GOT3 (cell line): ENCODE data around the gene TRIM49D1.
"Not testable (repeated sequence)": the region's sequence is repeated elsewhere in the genome, so short reads cannot be mapped to it uniquely, and the experiment has no call there.

Source experiments
- DNase-seq: peaks from one replicate; lab custom pipeline; 2025; ENCODE audit warnings: mixed read lengths; lab: John Stamatoyannopoulos, UW

TRIM49D1 gene, protein sequence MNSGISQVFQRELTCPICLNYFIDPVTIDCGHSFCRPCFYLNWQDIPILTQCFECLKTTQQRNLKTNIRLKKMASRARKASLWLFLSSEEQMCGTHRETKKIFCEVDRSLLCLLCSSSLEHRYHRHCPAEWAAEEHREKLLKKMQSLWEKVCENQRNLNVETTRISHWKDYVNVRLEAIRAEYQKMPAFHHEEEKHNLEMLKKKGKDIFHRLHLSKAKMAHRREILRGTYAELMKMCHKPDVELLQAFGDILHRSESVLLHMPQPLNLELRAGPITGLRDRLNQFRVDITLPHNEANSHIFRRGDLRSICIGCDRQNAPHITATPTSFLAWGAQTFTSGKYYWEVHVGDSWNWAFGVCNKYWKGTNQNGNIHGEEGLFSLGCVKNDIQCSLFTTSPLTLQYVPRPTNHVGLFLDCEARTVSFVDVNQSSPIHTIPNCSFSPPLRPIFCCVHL

GRCh38 chr11:89922195-89922660, at the start of gene TRIM49D1:
Gene TRIM49D1, minus strand, starts transcription at chr11:89922245. Its CDS starts 4,535 bp downstream, at chr11:89917710.
- DNase-seq = no peak

GRCh38 chr11:89965737-89966136, 43.7 kb upstream of the TRIM49D1 start, which contains the start of gene TRIM64:
Gene TRIM64, plus strand, starts transcription at chr11:89966037. Its CDS starts 2,467 bp downstream, at chr11:89968504.
- not testable (repeated sequence) for DNase-seq

GRCh38 chr11:89960833-89961232, 38.8 kb upstream of the TRIM49D1 start:
- DNase-seq = not testable (repeated sequence)

DNA sequence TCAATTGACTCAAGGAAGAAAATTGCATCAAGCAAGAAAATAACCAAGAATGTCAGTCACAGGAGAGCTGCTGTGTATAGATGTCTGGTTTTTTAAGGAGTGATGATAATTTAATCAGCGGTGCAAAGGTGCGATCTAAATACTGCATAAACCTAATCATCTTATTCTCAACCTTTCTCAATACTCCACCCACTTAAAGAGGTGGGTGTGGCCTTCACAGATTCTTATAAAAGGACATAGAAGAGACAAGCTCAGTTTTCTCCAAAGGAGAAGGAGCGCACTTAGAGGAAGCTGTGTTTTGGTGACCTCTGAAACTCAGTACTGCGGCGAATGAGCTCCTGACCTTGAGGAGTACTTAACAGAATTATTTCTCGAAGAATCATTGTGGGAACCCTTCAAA, 1.7 kb upstream of the TRIM49D1 start, which contains the start of gene TRIM49D2:
TSS of gene TRIM49D2 (plus strand) at position 301 of the 400 bp plus-strand sequence. CDS start 2,698 bp downstream, outside the sequence.
- not testable (repeated sequence) for DNase-seq

DNA sequence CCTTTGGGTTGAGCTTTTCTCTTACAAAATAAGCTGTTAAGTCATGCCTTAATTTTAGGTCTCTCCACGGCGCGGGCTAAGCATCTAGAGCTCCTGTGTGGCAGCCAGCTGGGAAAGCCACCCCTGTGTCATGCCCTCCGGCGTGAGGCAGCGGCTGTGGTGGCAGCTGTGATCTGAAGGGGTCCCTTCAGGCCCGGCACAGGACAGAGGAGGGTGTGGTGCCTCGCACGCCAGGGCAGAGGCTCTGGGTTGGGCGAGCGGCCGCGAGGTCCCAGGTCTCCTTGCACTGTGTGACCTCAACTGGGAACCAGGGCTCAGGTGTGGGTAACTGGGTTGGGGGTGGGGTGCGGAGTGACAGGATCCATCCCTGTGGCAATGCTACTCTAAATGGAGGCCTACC, 21.2 kb downstream of the TRIM49D1 start:
- DNase-seq = not testable (repeated sequence)

- DNase-seq = not testable (repeated sequence)
Measured at GRCh38 chr11:89893245-89893644, 28.8 kb downstream of the TRIM49D1 start.

GRCh38 chr11:89877511-89877910, 44.5 kb downstream of the TRIM49D1 start:
- not testable (repeated sequence) for DNase-seq

- DNase-seq = not testable (repeated sequence)
Measured at GRCh38 chr11:89872588-89872987, 49.5 kb downstream of the TRIM49D1 start.

DNA sequence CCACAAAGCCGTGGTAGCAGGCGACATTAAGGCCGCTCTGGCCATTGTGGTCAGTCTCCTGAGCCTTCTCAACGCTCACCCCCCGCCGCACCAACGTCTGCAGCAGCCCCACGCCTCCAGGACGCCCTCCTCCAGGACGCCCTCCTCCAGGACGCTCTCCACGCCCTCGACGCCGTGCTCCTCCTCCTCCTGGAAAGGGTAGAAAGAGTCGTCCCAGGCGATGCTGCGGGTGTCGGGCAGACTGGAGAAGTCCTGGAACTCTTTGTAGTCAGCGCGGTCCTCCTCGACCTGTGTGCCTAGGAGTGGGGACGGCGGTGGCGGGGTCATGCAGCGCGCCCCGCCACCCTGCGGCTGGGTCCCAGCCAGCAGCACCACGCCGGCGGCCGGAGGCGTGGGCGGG, 56.8 kb downstream of the TRIM49D1 start:
- DNase-seq = not testable (repeated sequence)

- not testable (repeated sequence) for DNase-seq
Measured at GRCh38 chr11:89863906-89864704, 57.9 kb downstream of the TRIM49D1 start.
